Stimulated activated CD8-positive, alpha-beta memory T cell treated with anti-CD3 and anti-CD28 coated beads, Interleukin-15, amount 100 ng/mL, for 4 hours (primary cell): Measurements from ENCODE around the gene CHMP1A.
"Not testable (repeated sequence)": the region's sequence is repeated elsewhere in the genome, so short reads cannot be mapped to it uniquely, and the experiment has no call there.

Source experiments
- DNase-seq, 2 donors: peaks; one replicate each; pipeline ENCODE4 v3.0.0-alpha.2; 2020; ENCODE audit warnings: low read depth in 2 of 2

Gene CHMP1A

DNA sequence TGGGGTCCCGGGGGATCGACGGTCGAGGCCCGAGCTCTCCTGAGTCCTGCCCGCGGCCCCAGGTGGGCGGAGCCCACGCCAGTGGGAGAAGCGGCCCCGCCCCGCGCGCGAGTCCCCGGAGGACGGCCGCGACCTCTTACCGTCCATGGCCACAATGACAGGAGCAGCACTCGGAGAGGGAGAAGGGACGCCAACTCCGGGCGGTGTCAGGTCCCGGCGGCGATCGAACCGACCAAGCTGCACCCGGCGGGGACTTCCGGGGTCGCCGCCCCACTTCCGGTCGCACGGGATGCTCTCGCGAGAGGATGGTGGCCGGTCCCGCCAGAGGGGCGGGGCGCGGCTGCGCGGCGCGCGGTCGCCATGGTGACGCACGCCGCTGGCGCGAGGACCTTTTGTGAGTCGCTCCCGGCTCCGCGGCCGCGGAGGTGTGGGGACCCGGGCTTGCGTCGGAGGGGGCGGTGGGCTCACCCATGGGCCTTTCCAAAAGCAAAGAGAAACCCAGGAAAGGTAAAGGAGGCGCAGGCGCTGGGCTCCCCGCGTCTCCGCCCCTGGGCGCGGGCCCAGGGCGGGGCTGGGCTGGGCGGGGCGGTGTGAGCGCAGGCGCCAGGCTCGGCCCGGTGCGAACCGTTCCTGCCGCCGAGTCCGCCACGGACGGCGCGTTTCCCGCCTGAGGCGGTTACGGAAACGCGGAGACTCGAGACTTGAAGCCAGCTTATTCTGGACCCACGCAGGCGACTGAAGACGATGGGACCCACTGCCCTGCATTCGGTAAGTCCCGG, at the start of gene CHMP1A, which contains the start of gene SPATA33:
Gene CHMP1A, minus strand, starts transcription at position 267 of the 779 bp plus-strand sequence. Its CDS starts 120 bp downstream, at position 147.
Gene SPATA33, plus strand, starts transcription at position 395 of the 779 bp plus-strand sequence. Its CDS starts 76 bp downstream, at position 471.
- peak; percentile 75 to 86 for DNase-seq

DNA sequence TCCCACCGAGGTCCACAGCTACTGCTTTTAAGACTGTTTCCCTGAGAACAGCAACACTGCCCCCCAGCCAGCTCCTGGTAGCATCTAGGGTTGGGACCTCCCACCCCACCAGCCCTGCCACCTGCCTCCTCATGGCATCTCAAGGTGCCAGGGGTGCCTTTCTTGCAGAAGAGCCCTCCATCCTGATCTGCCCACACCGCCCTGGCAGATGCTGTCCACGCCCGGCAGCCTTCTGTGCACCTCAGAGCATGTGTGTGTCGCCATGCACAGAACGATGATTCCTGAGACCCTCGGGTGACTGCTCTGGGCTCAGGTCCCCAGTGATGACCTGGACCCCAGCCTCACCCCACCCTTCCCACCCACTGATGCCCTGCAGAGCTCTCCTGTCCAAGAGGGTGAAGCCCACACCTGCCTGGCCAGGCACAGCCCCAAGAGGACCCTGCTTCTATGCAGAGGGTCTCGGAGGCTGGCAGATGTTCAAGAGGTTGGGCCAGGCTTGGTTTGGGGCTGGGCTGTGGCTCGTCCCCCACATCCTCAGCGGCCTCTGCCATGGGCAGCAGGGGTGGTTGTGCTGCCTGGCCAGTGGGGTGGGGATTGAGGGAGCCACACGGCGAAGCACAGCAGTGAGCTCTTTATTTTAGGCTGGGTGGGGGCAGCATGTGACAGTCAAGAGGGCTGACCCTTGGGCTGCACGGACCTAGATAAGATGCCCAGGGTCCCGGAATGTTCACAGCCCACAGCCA, 49.2 kb upstream of the CHMP1A start:
- no peak for DNase-seq

DNA sequence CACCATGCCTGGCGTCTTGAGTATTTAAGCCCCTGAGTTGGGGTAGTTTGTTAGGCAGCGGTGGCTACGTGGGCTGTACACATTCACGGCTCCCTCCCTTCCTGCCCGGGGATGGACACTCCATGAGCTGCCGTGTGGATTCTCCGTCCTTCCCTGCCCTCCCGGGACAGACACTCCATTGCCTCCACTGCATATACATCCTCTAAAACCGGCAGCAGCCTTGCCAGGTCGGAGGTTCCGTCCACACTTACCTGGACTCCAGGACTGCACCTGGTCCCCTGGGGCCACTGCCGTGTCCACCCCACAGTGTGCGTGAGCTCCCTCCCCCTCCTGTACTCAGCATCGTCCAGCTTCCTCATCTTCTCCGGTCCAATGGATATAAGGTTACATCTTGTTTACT, 47.5 kb upstream of the CHMP1A start:
- DNase-seq: no peak

DNA sequence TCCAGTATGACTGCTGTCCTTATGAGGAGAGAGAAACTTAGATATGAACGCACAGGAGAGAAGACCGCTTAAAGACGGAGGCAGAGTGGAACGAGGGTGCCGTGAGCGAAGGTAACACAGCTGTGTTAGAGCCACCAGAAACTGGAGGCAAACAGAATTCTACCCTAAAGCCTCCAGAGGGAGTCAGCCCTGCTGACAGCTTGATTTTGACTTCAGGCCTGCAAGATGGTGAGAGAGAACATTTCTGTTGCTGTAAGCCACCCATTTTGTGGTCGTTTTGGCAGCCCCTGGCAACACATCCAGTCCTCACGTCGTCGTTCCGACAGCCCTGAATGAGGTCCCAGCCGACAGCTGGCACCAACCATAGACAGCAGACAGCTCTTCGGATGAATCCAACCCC, 46.8 kb upstream of the CHMP1A start:
- DNase-seq: no peak

GRCh38 chr16:89701425-89702406, 44.2 kb upstream of the CHMP1A start, which contains the start of gene SPATA2L:
Gene SPATA2L, minus strand, starts transcription at chr16:89701705. Its CDS starts 473 bp downstream, at chr16:89701232.
- DNase-seq: peak; percentile 94

GRCh38 chr16:89700649-89701424, 43.3 kb upstream of the CHMP1A start:
- DNase-seq: no peak

DNA sequence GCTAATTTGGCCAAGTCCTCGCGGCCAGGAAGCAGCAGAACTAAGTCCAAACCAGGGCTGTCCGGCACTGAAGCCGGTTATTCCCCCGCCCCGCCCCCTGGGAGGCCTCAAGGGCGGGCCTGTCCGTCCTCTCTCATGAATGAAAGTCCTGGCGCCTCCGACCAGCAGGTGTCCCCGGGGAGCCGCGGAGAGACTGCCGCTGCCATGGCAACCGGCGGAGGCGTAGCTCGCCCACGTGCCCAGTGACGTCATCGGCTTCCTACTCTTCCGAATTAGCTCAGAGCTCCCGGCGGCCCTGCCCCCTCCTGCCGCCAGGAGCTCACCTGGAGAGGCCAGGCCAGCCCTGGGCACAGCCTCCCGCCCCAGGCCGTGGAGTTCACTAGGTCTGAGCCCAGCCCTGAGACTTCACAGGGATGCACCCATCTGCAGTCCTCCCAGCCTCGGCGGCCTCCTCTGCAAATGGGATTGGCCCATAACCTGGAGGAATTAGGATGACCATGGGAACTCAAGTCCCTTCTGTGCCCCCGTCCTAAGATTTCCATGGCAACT, 42.7 kb upstream of the CHMP1A start:
- DNase-seq: peak; percentile 92 to 93

GRCh38 chr16:89699629-89700099, 42.2 kb upstream of the CHMP1A start:
- not testable (repeated sequence) for DNase-seq

DNA sequence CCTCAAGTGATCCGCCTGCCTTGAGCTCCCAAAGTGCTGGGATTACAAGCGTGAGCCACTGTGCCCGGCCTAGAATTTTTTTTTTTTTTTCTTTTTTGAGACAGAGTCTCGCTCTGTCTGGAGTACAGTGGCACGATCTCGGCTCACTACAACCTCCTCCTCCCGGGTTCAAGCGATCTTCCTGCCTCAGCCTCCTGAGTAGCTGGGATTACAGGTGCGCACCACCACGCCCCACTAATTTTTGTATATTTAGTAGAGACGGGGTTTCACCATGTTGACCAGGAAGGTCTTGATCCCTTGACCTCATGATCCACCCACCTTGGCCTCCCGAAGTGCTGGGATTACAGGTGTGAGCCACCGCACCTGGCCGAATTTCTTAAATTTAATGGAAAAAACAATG, 41.2 kb upstream of the CHMP1A start:
- DNase-seq: not testable (repeated sequence)

DNA sequence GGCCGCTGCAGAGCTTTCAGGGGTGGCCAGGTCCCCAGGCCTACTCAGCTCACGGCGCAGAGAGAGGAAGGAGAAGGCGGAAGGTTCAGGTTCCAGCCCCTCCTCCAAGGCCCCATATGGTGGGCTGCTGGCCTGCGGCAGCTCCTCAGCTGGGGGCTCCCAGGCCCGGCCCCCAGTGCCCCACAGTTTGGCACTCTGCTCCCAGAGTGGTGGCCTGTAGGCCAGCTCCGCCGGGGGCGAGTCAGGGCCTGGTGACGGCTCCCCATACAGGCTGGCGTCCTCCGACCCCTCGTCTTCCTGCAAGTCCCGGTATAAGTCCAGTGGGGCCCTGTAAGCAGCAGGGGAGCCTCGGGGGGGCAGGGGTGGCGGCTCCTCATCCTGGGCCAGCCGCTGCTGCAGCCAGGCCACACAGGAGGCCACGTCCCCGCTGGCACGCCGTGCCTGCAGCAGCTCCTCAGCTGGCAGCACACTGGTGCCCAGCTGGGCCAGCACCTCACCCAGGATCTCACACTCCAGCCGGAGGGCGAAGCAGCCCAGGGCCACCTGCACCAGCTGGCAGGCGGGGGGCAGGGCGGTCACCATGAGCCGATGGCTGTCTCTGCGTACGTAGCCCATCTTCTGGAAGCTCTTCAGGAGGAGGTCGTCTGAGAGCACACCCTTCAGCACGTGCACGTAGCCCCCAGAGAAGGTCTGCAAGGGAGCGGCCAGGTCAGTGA, 40.3 kb upstream of the CHMP1A start:
- DNase-seq: no peak

- DNase-seq: no peak
Measured at GRCh38 chr16:89697161-89697615, 39.7 kb upstream of the CHMP1A start.

DNA sequence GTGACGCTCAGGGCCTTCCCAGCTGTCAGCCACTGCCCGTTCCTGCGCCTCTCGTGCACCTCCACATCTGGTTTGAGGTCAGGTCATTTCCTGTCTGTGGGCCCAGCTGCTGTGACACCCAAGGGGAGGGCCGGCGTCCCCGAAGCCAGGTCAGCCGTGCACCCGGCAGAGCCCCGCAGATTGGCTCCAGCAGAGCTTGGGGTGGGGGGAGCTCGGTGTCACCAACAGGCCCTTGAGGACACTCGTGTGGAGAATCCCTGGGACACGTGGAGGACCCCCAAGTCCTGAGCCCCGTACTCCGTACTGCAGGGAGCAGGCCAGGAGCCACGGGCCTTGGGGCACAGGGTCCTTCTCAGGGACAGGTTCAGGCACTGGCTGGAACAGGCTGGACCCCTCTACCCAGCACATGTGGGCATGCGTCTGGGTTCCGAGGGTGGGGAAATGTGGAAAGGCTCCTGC, 39.2 kb upstream of the CHMP1A start:
- no peak for DNase-seq

DNA sequence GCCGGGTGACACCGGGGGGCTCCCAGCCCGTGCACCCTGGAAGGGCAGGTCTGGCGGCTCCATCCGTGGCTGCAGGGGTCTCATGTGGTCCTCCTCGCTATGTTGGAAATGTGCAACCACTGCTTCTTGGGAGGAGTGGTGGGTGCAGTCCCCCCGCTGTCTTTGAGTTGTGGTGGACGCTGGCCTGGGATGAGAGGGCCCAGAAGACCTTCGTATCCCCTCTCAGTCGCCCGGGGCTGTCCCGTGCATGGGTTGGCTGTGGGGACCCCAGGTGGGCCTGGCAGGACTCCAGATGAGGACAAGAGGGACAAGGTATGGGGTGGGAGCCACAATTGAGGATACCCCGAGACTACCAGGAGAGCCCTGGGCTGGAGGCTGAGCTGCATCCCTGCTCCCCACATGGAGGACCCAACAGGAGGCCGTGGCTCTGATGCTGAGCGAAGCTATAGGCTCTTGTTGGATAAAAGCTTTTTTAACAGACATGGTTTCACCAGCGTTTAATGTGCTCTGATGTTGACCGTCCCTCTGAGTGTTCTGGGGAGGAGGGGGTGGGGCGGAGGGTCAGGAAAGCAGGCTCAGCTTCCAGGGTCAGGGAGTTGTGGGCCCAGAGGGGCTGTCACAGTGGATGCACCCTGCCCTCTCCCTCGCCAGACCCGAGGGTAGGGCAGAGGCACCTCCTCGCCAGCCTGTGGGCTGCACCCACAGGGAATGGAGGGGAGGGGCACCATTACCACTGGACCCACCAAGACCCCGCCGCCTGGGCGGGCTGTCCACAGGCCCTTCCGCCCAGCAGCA, 38.6 kb upstream of the CHMP1A start:
- DNase-seq: no peak

- DNase-seq: no peak
Measured at GRCh38 chr16:89695086-89695874, 37.8 kb upstream of the CHMP1A start.

DNA sequence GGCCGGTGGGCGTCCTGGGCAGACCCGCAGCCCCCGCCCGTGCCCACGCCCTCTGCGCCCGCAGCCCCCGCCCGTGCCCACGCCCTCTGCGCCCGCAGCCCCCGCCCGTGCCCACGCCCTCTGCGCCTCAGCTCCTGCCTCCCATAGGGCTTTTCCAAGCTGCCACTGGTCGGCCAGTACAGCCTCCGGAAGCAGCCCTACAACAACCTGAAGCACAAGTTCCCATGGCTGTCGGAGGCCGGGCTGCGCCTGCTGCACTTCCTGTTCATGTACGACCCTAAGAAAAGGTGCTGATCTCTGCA, 37.2 kb upstream of the CHMP1A start:
- not testable (repeated sequence) for DNase-seq

DNA sequence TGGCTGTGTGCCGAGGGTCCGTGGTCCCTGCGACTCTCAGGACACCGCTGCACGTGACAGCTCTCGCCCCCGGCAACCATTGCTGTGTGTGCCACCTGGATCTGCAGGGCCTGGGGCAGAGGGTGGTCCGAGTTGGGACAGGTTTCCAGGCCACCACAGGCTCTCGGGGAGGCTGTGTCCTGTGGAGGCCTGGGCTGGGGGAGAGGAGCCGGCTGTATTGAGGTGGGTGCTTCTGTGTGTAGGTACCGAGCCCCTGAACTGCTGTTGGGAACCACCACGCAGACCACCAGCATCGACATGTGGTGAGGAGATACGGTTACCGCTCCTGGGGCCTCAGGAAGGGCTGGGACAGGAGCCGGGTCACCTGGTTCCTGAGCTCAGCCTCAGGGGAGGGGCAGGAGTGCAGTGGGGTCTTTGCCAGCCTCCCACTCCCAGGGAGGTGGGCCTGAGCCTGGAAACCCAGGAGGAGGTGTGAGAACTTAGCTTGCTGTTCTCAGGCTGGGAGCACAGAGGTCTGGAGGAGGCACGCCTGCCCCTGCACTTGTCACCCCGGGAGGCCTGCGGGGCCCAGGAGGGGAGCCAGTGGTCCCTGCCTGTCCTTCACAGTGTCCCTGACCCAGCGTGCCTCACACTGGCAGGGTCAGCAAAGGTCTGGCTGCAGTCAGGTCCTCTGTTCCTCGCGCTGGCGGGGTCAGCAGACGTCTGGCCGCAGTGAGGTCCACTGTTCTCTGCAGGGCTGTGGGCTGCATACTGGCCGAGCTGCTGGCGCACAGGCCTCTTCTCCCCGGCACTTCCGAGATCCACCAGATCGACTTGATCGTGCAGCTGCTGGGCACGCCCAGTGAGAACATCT, 36.6 kb upstream of the CHMP1A start:
- DNase-seq: no peak

- no peak for DNase-seq
Measured at GRCh38 chr16:89693289-89693731, 35.8 kb upstream of the CHMP1A start.
